ENCODE results near the gene TMEM200B.

DNA sequence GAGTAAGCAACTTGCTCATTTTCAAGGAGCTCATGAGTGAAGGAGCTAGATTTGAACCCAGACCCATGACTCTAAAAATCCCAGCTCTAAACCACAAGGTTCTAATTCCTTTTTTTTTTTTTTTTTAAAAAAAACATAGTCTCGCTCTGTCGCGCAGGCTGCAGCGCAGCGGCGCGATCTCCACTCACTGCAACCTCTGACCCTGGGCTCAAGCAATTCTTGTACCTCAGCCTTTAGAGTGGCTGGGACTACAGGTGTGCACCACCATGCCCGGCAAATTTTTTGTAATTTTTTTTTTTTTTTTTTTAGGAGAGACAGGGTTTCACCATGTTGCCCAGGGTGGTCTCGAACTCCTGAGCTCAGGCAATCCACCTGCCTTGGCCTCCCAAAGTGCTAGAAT lies 44.2 kb upstream of the TMEM200B start:
- TF ChIP-seq, protein P1, sequence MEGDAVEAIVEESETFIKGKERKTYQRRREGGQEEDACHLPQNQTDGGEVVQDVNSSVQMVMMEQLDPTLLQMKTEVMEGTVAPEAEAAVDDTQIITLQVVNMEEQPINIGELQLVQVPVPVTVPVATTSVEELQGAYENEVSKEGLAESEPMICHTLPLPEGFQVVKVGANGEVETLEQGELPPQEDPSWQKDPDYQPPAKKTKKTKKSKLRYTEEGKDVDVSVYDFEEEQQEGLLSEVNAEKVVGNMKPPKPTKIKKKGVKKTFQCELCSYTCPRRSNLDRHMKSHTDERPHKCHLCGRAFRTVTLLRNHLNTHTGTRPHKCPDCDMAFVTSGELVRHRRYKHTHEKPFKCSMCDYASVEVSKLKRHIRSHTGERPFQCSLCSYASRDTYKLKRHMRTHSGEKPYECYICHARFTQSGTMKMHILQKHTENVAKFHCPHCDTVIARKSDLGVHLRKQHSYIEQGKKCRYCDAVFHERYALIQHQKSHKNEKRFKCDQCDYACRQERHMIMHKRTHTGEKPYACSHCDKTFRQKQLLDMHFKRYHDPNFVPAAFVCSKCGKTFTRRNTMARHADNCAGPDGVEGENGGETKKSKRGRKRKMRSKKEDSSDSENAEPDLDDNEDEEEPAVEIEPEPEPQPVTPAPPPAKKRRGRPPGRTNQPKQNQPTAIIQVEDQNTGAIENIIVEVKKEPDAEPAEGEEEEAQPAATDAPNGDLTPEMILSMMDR (IDR thresholded peaks at IDR 0.05; ENCODE audit: low read length) = no peak
- TF ChIP-seq EZH2 (optimal IDR thresholded peaks at IDR 0.05; ENCODE audit: low read depth, low read length) = no peak
